HCT116 (cell line): ENCODE measurements around the gene PSMA8. TPM values are rescaled to one million over a fixed set of nuclear protein-coding genes. Genes with fewer than 3 reads are reported as not detected.

Source experiments
- ATAC-seq: fragments of 200-7000 bp; cut with Tn5 transposase; 2 replicates; pipeline ENCODE4 v1.9.1; 2020; ENCODE audit warnings: mild to moderate bottlenecking, moderate library complexity
- BruUV-seq: library from RNA; stranded (reverse); fragments of 400-500 nt; replicated peaks from 2 replicates; lab custom pipeline; 2021; lab: Mats Ljungman, UMichigan
- CTCF ChIA-PET: fragments of 300-600 bp; sonication (Branson Sonifier 250); formaldehyde crosslinking; loops from one replicate; lab custom pipeline; 2021; ENCODE audit warnings: antibody characterized with exemption; lab: Charles Lee
- POLR2A ChIA-PET: fragments of 300-600, 350-600 bp; sonication (Branson Sonifier 250); formaldehyde crosslinking; loops from one replicate; lab custom pipeline; 2021; ENCODE audit warnings: antibody characterized with exemption; lab: Charles Lee
- RAD21 ChIA-PET, 2 experiments: fragments of 300-600 bp; sonication (Branson Sonifier 250); formaldehyde crosslinking; loops; one replicate each; lab custom pipeline; 2023; ENCODE audit warnings: low total read pairs in 2 of 2; ENCODE audit not compliant: uncharacterized antibody in 2 of 2, unreplicated experiment in 2 of 2, low non-redundant PET in 1 of 2; lab: Charles Lee
- DNase-seq: peaks from one replicate; pipeline ENCODE4 v3.0.0-alpha.2; 2010; ENCODE audit warnings: low read depth, low spot score
- H2AFZ ChIP-seq: fragments of 200-600 bp; shearing (Covaris generic), sonication (generic); 2 replicates; pipeline ENCODE4 v1.6.1; 2017; ENCODE audit warnings: low read depth, mixed run types, mixed read lengths, antibody characterized with exemption, low read length; ENCODE audit not compliant: poor library complexity, severe bottlenecking
- H3K27ac ChIP-seq: 2 replicates; pipeline ENCODE4 v1.5.1; 2012; ENCODE audit warnings: low read depth, low read length
- H3K27me3 ChIP-seq: fragments of 200-600 bp; sonication (generic); 2 replicates; pipeline ENCODE4 v1.6.1; 2016; ENCODE audit warnings: mixed run types, low read length, mixed read lengths; ENCODE audit not compliant: insufficient read depth
- H3K36me3 ChIP-seq, 2 experiments: fragments of 200-500 bp in 1 of 2; fragments of 200-600 bp in 1 of 2; sonication (Bioruptor generic) in 1 of 2; sonication (generic) in 1 of 2; 2 replicates each; pipeline versions ENCODE4 v1.5.1 to v1.6.1; 2014 to 2016; ENCODE audit warnings: low read length in 2 of 2, inconsistent platforms in 1 of 2, mixed read lengths in 1 of 2, mixed run types in 1 of 2; ENCODE audit not compliant: insufficient read depth in 2 of 2, control insufficient read depth in 1 of 2
- H3K4me1 ChIP-seq, 2 experiments: fragments of 200-600 bp in 1 of 2; sonication (generic) in 1 of 2; 2 replicates each; pipeline versions ENCODE4 v1.5.1 to v1.6.1; 2012 to 2017; ENCODE audit warnings: low read length in 2 of 2, inconsistent platforms in 1 of 2, mild to moderate bottlenecking in 1 of 2, mixed read lengths in 1 of 2, mixed run types in 1 of 2, moderate library complexity in 1 of 2; ENCODE audit not compliant: insufficient read depth in 2 of 2, control insufficient read depth in 1 of 2
- H3K4me2 ChIP-seq: fragments of 200-600 bp; sonication (generic); 2 replicates; pipeline ENCODE4 v1.6.1; 2017; ENCODE audit warnings: mixed run types, low read length, mixed read lengths
- H3K4me3 ChIP-seq, 2 experiments: fragments of 200-600 bp in 1 of 2; sonication (generic) in 1 of 2; replicated peaks in 1 of 2; 2 replicates each; pipeline ENCODE4 v1.5.1; 2011 to 2016; ENCODE audit warnings: low read length in 2 of 2, control low read depth in 1 of 2, low read depth in 1 of 2, mild to moderate bottlenecking in 1 of 2, mixed read lengths in 1 of 2, mixed run types in 1 of 2
- H3K79me2 ChIP-seq: fragments of 200-600 bp; sonication (generic); 2 replicates; pipeline ENCODE4 v1.6.1; 2017; ENCODE audit warnings: mild to moderate bottlenecking, mixed run types, low read length, moderate library complexity, mixed read lengths; ENCODE audit not compliant: insufficient read depth
- H3K9ac ChIP-seq: fragments of 200-600 bp; sonication (generic); 2 replicates; pipeline ENCODE4 v1.6.1; 2016; ENCODE audit warnings: low read length, mixed read lengths
- H3K9me2 ChIP-seq: fragments of 200-600 bp; sonication (generic), shearing (Covaris generic); 2 replicates; pipeline ENCODE4 v1.6.1; 2017; ENCODE audit warnings: mixed run types, mild to moderate bottlenecking, moderate library complexity; ENCODE audit not compliant: insufficient read depth
- H3K9me3 ChIP-seq, 2 experiments: fragments of 200-500 bp in 1 of 2; fragments of 200-600 bp in 1 of 2; sonication (Bioruptor generic) in 1 of 2; sonication (generic) in 1 of 2; 2 replicates each; pipeline ENCODE4 v1.6.1; 2014 to 2017; ENCODE audit warnings: low read length in 2 of 2, mixed read lengths in 2 of 2, inconsistent platforms in 1 of 2, low read depth in 1 of 2, mild to moderate bottlenecking in 1 of 2, mixed run types in 1 of 2, moderate library complexity in 1 of 2; ENCODE audit not compliant: control insufficient read depth in 1 of 2, insufficient read depth in 1 of 2
- H4K20me1 ChIP-seq: fragments of 200-600 bp; sonication (generic), shearing (Covaris generic); 2 replicates; pipeline ENCODE4 v1.6.1; 2017; ENCODE audit warnings: mixed run types, mild to moderate bottlenecking, moderate library complexity; ENCODE audit not compliant: insufficient read depth
- ATF3 ChIP-seq: IDR thresholded peaks from 2 replicates; pipeline ENCODE4 v1.6.1; 2012
- EGR1 ChIP-seq: IDR thresholded peaks from 2 replicates; pipeline ENCODE4 v1.6.1; 2012; ENCODE audit warnings: low read depth
- EZH2 ChIP-seq: fragments of 200-600 bp; sonication (generic); IDR thresholded peaks from 2 replicates; pipeline ENCODE4 v1.6.1; 2017; ENCODE audit warnings: antibody characterized with exemption, mixed run types
- EZH2phosphoT487 ChIP-seq: fragments of 200-600 bp; IDR thresholded peaks from 2 replicates; pipeline ENCODE4 v1.6.1; 2018; ENCODE audit warnings: antibody characterized with exemption, borderline replicate concordance
- FOSL1 ChIP-seq: IDR thresholded peaks from 2 replicates; pipeline ENCODE4 v1.6.1; 2012; ENCODE audit warnings: low read depth
- POLR2A ChIP-seq: IDR thresholded peaks from 2 replicates; pipeline ENCODE4 v1.7.0; 2011; ENCODE audit warnings: borderline replicate concordance; ENCODE audit not compliant: insufficient read depth, insufficient read length; ENCODE audit errors: extremely low read depth
- RAD21 ChIP-seq: IDR thresholded peaks from 2 replicates; pipeline ENCODE4 v1.6.1; 2012; ENCODE audit warnings: low read depth, mild to moderate bottlenecking
- REST ChIP-seq: IDR thresholded peaks from 2 replicates; pipeline ENCODE4 v1.6.1; 2012; ENCODE audit warnings: low read depth
- ZFX ChIP-seq: fragments of 450-650 bp; IDR thresholded peaks from 2 replicates; pipeline ENCODE4 v1.6.1; 2017
- intact Hi-C: fragments of 100-400 bp; cut with micrococcal nuclease; formaldehyde crosslinking; loops from 2 replicates; pipeline ENCODE4 v1.10.0; 2022
- total RNA-seq: library from RNA; stranded (reverse); gene quantifications from one replicate; pipeline ENCODE4 v1.2.1, GENCODE V29; 2021; ENCODE audit not compliant: unreplicated experiment
- TF ChIP-seq, protein P1 (sequence below): IDR thresholded peaks from 2 replicates; pipeline ENCODE4 v1.6.1; 2012

PSMA8 gene
- total RNA-seq, 1 experiment from 2014 or later: not detected

DNA sequence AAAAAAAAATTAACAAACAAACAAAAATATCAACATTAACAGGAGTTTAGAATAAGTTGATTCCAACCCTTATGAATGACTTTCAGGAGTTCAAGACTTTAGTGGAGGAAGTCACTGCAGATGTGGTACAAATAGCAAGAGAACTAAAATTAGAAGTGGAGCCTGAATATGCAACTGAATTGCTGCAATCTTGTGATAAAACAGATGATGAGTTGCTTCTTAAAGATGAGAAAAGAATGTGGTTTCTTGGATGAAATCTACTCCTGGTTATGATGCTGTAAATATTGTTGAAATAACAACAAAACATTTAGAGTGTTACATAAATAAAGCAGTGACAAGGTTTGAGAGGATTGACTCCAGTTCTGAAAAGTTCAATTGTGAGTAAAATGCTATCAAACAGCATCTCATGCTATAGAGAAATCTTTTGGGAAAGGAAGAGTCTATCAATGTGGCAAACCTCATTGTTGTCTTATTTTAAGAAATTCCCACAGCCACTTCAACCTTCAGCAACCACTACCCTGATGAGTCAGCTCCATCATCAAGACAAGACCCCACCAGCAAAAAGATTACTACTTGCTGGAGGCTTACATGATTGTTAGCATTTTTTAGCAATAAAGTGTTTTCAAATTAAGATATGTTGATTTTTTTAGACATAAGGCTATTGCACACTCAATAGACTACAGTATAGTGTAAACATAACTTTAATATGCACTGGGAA lies 49.9 kb downstream of the PSMA8 start:
- no peak overlapping the region for H3K4me3 ChIP-seq
- RAD21 ChIA-PET: no interaction called here
- H3K27ac ChIP-seq: no peak overlapping the region

More for the DNA sequence above, 49.9 kb downstream of the PSMA8 start:
- CTCF ChIA-PET: no interaction called here
- Histone ChIP-seq H3K27me3 (no peaks in the 10 kb centered on the region), H2AFZ (no peak overlapping the region), H3K9ac (no peak overlapping the region), H3K79me2 (no peaks in the 10 kb centered on the region), H3K4me2 (no peak overlapping the region), H3K36me3 (no peaks in the 10 kb centered on the region), H3K9me3 (no peaks in the 10 kb centered on the region), H3K9me2 (no peaks in the 10 kb centered on the region), H4K20me1 (no peaks in the 10 kb centered on the region), H3K4me1 (no peaks in the 10 kb centered on the region; a peak in 1 of 4 replicates)
- BruUV-seq: no TSS peak
- DNase-seq: no peak
- intact Hi-C loops: no loop called here
- POLR2A ChIA-PET: no interaction called here
- TF ChIP-seq REST: no peak
- no peak for TF ChIP-seq EGR1
- TF ChIP-seq EZH2phosphoT487: no peak
- TF ChIP-seq ATF3: no peak
- TF ChIP-seq ZFX: no peak
- TF ChIP-seq EZH2: no peak
- TF ChIP-seq POLR2A: no peak
- TF ChIP-seq RAD21: no peak
- TF ChIP-seq, protein P1, sequence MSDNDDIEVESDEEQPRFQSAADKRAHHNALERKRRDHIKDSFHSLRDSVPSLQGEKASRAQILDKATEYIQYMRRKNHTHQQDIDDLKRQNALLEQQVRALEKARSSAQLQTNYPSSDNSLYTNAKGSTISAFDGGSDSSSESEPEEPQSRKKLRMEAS: no peak
- no peak for TF ChIP-seq FOSL1
- ATAC-seq: no peak
